Globus pallidus (tissue), 1 donor: ENCODE results near the gene NUP62.
"Not testable (repeated sequence)": the region's sequence is repeated elsewhere in the genome, so short reads cannot be mapped to it uniquely, and the experiment has no call there.

Experiments used
- DNase-seq: peaks from one replicate; pipeline ENCODE4 v3.0.0-alpha.2; 2015; ENCODE audit warnings: low spot score

The NUP62 gene

DNA sequence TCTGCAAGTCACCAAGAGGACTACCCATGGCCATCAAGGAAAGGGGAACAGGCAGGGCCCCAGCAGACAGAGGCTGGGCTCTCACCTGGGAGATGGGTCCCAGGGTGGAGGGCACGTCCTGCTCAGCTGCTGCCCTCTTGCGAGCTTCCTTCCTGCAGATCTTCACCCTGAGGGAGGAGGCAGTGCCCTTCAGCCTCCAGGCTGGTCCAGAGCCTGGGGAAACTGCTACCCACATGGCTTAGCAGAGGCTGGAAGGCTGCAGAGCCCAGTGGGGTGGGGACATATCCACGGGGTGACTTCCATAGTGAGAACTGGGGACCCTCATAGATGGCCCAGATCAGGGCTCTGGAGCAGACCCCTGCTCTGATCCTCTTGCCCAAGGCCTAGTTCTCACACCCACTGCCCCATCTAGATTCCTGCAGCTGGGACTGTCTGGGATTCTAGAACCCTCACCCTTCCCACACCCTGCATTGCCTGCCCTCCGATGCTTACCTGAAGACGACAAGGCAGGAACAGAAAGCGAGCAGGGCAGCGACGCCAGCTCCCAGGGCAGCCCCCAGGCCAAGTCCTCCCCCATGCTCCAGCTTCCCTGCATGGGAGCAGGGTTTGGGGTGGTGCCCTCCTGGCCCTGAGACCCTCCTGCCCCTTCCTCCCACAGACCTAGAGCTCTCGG, 22.6 kb upstream of the NUP62 start:
- DNase-seq: no peak

GRCh38 chr19:49950956-49951526, 21.7 kb upstream of the NUP62 start:
- DNase-seq: no peak

GRCh38 chr19:49950590-49950948, 21.3 kb upstream of the NUP62 start:
- DNase-seq: no peak

- DNase-seq: no peak
Measured at GRCh38 chr19:49949742-49950589, 20.7 kb upstream of the NUP62 start.

DNA sequence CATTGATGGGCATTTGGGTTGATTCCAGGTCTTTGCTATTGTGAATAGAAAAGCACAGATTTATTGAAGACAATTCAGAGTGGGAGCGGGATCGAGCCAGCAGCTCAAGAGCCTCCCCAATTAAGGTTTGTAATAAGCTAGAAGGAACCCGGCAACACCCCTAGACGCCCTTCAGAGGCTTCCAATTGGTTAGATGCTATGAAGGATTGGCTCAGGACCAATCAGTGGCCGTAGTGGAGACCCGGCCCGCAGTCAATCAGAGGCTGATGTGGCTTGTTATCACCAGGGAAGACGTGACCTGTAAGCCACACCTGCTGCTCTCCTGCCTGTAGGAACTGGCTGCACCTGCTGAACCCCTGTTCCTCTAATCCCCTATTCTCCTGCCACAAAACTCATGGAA, 17.1 kb upstream of the NUP62 start:
- no peak for DNase-seq

DNA sequence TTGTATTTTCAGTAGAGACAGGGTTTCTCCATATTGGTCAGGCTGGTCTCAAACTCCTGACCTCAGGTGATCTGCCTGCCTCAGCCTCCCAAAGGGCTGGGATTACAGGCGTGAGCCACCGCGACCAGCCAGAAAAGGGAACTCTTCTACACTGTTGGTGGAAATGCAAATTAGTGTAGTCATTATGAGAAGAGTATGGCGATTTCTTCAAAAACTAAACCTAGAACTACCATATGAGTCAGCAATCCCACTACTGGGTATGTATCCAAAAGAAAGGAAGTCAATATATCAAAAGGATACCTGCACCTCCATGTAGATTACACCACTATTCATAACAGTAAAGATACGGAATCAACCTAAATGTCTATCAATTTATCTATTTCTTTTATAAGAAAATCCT, 15.3 kb upstream of the NUP62 start:
- DNase-seq: not testable (repeated sequence)

- DNase-seq: no peak
Measured at GRCh38 chr19:49940482-49940791, 11.1 kb upstream of the NUP62 start.

DNA sequence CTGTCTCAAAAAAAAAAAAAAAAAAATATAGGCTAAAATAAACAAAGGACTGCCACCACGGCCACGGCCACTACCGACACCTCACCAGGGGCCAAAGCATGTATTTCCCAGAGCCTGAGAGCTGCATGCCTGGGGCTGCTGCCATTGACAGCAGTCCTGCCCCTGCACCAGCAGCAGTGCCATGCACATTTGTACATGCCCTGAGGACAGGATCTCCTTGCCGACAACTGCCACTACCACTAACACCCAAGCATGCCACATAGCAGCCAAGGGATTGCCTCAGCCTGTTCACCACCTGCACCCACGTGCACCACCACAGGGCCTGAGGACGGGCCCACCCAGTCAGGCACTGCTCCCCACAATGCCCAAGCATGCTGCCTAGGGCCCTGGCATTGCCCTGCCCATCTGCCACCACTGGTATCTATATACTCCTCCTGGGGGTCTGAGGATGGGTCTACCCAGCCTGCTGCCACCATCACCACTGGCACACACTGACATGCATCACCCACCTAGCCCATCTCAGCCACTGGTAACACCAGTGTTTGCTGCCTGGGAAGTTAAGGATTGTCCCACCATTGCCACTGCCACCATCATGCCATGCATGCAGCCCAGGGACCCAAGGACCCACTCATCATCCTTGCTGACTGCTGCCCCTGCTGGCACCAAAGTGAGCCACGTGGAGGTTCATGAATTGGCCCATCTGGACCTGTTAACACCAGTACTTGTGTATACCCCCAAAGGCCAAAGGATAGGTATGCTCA, 10.6 kb upstream of the NUP62 start:
- no peak for DNase-seq

DNA sequence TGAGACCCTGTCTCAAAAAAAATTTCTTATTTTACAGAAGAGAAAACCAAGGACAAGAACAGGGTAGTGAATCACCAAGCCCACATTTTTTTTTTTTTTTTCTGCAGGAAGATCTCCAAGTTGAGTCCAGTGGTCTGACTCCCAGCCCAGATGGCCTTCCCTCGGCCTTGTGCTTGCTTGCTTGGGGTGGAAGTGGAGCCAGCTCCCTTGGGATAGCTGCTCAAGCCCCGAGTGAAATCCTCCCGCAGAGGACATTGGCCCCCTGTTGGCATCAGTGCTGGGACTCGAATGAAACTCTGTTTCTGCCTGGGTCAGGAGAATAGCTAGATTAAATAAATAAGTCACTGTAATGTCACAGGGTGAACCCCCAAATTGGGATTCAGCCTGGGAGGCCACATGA, 9.4 kb upstream of the NUP62 start:
- DNase-seq: no peak

GRCh38 chr19:49937750-49938381, 8.6 kb upstream of the NUP62 start:
- DNase-seq: peak; percentile 58

DNA sequence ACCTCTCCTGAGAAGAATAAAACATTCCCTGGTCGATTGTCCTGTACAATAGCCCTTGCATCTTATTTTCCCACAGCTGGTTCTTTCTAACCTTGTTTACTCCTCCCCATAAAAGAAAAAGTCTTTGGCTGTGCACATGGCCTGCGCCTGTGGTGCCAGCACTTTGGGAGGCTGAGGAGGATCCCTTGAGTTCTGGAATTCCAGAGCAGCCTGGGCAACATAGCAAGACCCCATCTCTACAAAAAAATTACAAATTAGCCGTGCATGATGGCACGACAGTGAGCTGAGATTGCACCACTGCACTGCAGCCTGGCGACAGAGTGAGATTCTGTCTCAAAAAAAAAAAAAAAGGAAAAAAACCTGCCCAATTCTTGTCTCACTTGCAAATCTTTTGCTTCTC, 7.2 kb upstream of the NUP62 start:
- no peak for DNase-seq

DNA sequence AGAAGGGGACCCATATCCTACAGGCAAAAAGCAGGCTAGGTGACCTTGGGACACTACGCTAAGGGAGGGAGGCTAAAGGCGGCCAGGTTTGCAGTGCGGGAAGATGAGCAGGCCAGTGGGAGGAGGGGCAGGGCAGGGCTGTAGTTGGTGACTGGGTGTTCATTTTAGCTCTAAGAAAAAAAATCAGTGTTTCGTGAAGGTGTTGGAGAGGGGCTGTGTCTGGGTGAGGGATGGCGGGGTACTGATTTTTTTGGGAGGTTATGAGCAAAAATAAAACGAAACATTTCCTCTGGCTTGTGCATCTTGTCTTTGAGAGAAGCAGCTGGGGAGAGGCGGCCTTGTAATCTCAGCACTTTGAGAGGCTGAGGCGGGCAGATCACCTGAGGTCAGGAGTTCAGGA, 4.3 kb upstream of the NUP62 start:
- DNase-seq: no peak

DNA sequence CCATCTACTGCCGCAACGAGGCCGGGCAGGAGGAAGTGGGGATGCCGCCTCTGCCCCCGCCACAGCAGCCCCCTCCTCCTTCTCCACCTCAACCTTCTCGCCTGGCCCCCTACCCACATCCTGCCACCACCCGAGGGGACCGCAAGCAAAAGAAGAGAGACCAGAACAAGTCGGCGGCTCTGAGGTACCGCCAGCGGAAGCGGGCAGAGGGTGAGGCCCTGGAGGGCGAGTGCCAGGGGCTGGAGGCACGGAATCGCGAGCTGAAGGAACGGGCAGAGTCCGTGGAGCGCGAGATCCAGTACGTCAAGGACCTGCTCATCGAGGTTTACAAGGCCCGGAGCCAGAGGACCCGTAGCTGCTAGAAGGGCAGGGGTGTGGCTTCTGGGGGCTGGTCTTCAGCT, 3.4 kb upstream of the NUP62 start:
- no peak for DNase-seq

DNA sequence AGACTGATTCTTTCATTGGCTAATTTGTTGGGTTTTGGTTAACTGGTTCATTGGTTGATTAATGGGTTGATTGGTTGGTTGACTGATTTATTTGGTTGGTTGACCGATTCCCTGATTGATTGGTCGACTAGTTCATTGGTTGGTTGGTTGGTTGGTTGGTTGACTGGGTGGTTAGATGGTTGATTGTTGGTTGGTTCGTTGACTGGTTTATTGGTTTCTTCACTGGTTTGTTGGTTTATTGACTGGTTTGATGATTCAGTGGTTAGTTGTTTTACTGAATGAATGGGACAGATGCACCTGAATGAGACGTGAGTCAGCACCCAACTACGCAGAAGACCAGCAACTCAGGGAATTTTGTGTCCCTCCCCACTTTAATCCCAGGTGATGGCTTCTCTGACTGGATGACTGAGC, 2.7 kb upstream of the NUP62 start:
- no peak for DNase-seq

DNA sequence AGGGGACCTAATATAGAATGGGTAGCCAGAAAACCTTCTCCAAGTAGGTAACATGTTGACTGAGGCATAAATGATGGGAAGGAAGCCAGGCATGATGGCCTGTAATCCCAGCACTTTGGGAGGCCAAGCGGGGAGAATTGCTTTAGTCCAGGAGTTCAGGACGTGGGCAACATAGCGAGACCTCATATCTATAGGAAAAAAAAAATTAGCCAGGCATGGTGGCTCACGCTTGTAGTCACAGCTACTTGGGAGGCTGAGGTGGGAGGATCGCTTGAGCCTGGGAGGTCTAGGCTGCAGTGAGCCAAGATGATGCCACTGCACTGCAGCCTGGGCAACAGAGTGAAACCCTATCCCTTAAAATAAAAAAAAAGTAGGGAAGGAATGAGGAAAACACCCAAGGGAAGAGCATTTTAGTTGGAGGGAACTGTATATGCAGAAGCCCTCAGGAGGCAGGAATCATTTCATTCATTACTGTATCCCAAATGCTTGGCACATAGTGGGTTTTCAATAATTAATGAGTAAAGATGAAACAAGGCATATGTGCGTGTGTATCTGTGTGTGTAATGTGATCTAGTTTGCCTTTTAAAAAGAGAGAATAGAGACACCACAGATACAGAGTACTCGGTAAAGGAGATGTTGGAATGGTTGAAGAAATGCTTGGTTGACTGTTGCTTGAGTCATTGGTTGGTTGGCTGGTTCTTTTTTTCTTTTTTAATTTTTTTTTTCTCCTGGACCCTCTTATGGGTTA, 2.2 kb upstream of the NUP62 start:
- no peak for DNase-seq

DNA sequence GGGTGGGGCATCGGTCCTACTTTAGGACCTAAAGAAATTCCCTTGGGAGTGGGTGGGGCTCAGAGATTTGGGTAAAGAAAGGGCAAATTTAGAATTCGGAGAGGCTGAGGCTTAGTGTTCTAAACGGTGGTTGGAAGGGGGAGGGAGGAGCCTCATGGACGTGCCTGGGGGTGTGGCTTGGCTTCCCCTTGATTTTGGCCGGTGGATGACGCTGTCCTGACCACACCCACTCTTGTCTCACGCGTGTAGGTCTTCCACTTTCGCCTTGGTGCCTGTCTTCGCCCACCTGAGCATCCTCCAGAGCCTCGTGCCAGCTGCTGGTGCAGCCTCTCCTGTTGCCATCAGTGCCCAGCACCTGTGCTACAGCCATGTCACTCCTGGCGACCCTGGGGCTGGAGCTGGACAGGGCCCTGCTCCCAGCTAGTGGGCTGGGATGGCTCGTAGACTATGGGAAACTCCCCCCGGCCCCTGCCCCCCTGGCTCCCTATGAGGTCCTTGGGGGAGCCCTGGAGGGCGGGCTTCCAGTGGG, 1.2 kb upstream of the NUP62 start:
- no peak for DNase-seq

GRCh38 chr19:49929611-49930482, 543 bp upstream of the NUP62 start:
- DNase-seq: peak; percentile 96

DNA sequence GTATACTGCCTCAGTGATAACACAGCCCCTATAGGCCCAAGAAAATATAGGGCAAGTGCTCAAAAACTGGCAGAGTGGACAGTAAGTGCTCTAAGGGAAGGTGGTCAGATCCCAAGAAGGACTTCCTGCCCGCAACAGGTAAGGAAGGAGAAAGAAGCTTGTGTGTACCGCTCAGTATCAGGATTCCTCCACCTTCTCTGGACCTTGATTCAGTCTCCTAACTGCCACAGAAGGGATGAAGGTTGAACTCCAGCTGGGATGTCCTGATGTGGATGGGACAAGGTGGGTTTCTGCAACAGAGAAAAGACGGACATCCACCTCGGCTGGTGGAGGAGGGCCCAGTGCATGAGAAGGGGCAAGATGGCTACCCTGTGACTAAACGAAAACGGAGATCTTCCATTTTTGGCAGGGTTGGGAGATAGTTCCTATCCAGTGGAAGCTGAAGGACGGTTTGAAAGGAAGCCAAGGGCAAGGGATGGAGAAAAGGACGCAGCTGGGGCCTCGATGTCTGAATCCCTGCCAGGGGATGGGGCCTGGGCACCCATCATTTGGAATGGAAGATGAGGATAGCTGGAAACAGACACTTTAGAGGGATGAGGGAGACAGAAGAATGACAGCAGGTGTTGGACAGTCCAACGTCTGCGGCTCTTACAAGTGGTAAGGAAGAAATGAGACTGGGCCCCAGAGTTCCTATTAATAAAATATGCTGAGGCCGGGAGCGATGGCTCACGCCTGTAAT, 1.6 kb downstream of the NUP62 start:
- DNase-seq: no peak

- no peak for DNase-seq
Measured at GRCh38 chr19:49926515-49926914, 2.8 kb downstream of the NUP62 start.

DNA sequence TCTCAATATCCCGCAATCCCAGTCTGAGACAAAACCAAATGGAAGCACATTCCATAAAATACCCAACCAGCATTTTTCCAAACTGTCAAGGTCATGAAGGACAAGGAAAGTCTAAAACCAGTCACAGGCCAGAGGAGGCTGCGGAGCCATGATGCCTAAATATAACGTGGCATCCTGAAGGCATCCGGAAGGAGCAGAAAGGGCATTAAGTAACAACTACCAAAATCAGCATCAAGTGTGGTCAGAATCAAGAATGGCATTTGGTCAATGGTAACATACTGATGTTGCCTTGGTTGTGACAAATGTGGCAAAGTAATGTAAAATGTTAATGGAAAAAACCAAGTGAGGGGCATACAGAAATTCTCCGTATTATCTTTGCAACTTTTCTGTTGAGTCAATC, 3.8 kb downstream of the NUP62 start:
- no peak for DNase-seq
